Inferior parietal cortex (tissue), 1 donor: ENCODE data around the gene TMSB4X.

Experiments
- DNase-seq: peaks from one replicate; pipeline ENCODE4 v3.0.0-alpha.2; 2016; ENCODE audit errors: extremely low spot score

TMSB4X gene

GRCh38 chrX:13023979-13024378 lies 49.1 kb downstream of the TMSB4X start:
- DNase-seq = no peak

- no peak for DNase-seq
These were observed 50.1 kb downstream of the TMSB4X start for GRCh38 chrX:13024986-13025385.
